Endothelial cell of umbilical vein (primary cell): ENCODE data around the gene PIAS2. TPM values are rescaled to one million over a fixed set of nuclear protein-coding genes. Genes with fewer than 3 reads are reported as not detected.
"Not testable (repeated sequence)": the region's sequence is repeated elsewhere in the genome, so short reads cannot be mapped to it uniquely, and the experiment has no call there.

Source experiments
- BruUV-seq: library from RNA; stranded (reverse); fragments of 400-500 nt; replicated peaks from 2 replicates; lab custom pipeline; 2021; lab: Mats Ljungman, UMichigan
- CTCF ChIA-PET: fragments of 300-600, 350-600 bp; sonication (Branson Sonifier 250); formaldehyde crosslinking; loops from one replicate; lab custom pipeline; 2021; ENCODE audit warnings: antibody characterized with exemption, inconsistent platforms; lab: Charles Lee
- POLR2A ChIA-PET: fragments of 300-600, 350-600 bp; sonication (Branson Sonifier 250); formaldehyde crosslinking; loops from one replicate; lab custom pipeline; 2021; ENCODE audit warnings: antibody characterized with exemption, inconsistent platforms; lab: Charles Lee
- DNase-seq: peaks from one replicate; pipeline ENCODE4 v3.0.0-alpha.2; 2011; ENCODE audit warnings: low read depth, low spot score
- FAIRE-seq: peaks from 2 replicates; lab custom pipeline; 2011; peaks lifted over from hg19 to GRCh38; lab: Jason Lieb, UNC
- H2AFZ ChIP-seq: 2 replicates; pipeline ENCODE4 v1.6.0; 2012; ENCODE audit warnings: low read depth, low read length, control low read depth, inconsistent platforms
- H3K27ac ChIP-seq: 2 replicates; pipeline ENCODE4 v1.5.1; 2011; ENCODE audit warnings: low read depth, mild to moderate bottlenecking, control low read depth, low read length, moderate library complexity; ENCODE audit not compliant: insufficient read depth
- H3K27me3 ChIP-seq, 2 experiments: 2 replicates each; pipeline versions ENCODE4 v1.6.0 to v1.6.1; 2011; ENCODE audit warnings: low read length in 2 of 2, mixed read lengths in 1 of 2; ENCODE audit not compliant: control insufficient read depth in 2 of 2, insufficient read depth in 2 of 2
- H3K36me3 ChIP-seq, 2 experiments: 2 replicates in 1 of 2; 3 replicates in 1 of 2; pipeline ENCODE4 v1.5.1; 2011; ENCODE audit warnings: low read length in 2 of 2, mild to moderate bottlenecking in 1 of 2, moderate library complexity in 1 of 2; ENCODE audit not compliant: control insufficient read depth in 2 of 2, insufficient read depth in 2 of 2; ENCODE audit errors: extremely low read depth in 1 of 2
- H3K4me1 ChIP-seq: 3 replicates; pipeline ENCODE4 v1.5.1; 2011; ENCODE audit warnings: mild to moderate bottlenecking, low read length; ENCODE audit not compliant: control insufficient read depth, insufficient read depth; ENCODE audit errors: extremely low read depth
- H3K4me2 ChIP-seq: 2 replicates; pipeline ENCODE4 v1.6.1; 2011; ENCODE audit warnings: low read length, control low read depth, mixed read lengths; ENCODE audit not compliant: insufficient read depth
- H3K4me3 ChIP-seq, 3 experiments: fragments of 200-600 bp in 1 of 3; sonication (generic), shearing (Covaris generic) in 1 of 3; replicated peaks in 1 of 3; 2 replicates each; pipeline ENCODE4 v1.5.1; 2011 to 2016; ENCODE audit warnings: control low read depth in 3 of 3, low read length in 3 of 3, mild to moderate bottlenecking in 2 of 3, inconsistent platforms in 1 of 3, low read depth in 1 of 3, moderate library complexity in 1 of 3; ENCODE audit not compliant: insufficient read depth in 1 of 3
- H3K79me2 ChIP-seq: 2 replicates; pipeline ENCODE4 v1.6.0; 2012; ENCODE audit warnings: low read length, inconsistent platforms; ENCODE audit not compliant: control insufficient read depth, insufficient read depth
- H3K9ac ChIP-seq: replicated peaks from 2 replicates; pipeline ENCODE3; 2011; ENCODE audit warnings: low read length, control low read depth; ENCODE audit not compliant: insufficient read depth; ENCODE audit errors: extremely low read depth
- H3K9me1 ChIP-seq: replicated peaks from 3 replicates; pipeline ENCODE4 v1.6.0; 2011; ENCODE audit warnings: mild to moderate bottlenecking, low read length; ENCODE audit not compliant: control insufficient read depth, insufficient read depth; ENCODE audit errors: extremely low read depth
- H3K9me3 ChIP-seq: replicated peaks from 2 replicates; pipeline ENCODE4 v1.5.1; 2012; ENCODE audit warnings: low read length, inconsistent platforms; ENCODE audit not compliant: control insufficient read depth, insufficient read depth
- H4K20me1 ChIP-seq: replicated peaks from 2 replicates; pipeline ENCODE3; 2011; ENCODE audit warnings: mild to moderate bottlenecking, low read length; ENCODE audit not compliant: control insufficient read depth, insufficient read depth; ENCODE audit errors: extremely low read depth
- EZH2 ChIP-seq: IDR thresholded peaks from 2 replicates; pipeline ENCODE4 v1.6.1; 2012; ENCODE audit warnings: borderline replicate concordance, low read depth, mild to moderate bottlenecking, moderate library complexity, low read length, inconsistent platforms; ENCODE audit not compliant: severe bottlenecking
- FOS ChIP-seq: IDR thresholded peaks from 2 replicates; pipeline ENCODE4 v1.6.1; 2011; ENCODE audit warnings: mild to moderate bottlenecking, low read length, moderate library complexity, borderline replicate concordance; ENCODE audit not compliant: insufficient read depth
- GATA2 ChIP-seq: IDR thresholded peaks from 2 replicates; pipeline ENCODE4 v1.7.0; 2011; ENCODE audit warnings: low read depth, mild to moderate bottlenecking, moderate library complexity, mixed read lengths, low read length; ENCODE audit not compliant: insufficient read length, insufficient read depth
- MYC ChIP-seq: IDR thresholded peaks from one replicate; pipeline ENCODE4 v1.6.1; 2011; ENCODE audit warnings: mild to moderate bottlenecking, low read depth, low read length
- POLR2A ChIP-seq: IDR thresholded peaks from 2 replicates; pipeline ENCODE4 v1.6.1; 2012; ENCODE audit warnings: low read depth, mild to moderate bottlenecking, control low read depth, low read length
- POLR2AphosphoS5 ChIP-seq: IDR thresholded peaks from 2 replicates; pipeline ENCODE4 v1.6.1; 2012; ENCODE audit warnings: low read depth, mild to moderate bottlenecking, control low read depth, low read length, moderate library complexity; ENCODE audit not compliant: insufficient read depth
- dilution Hi-C: fragments of 300-500 bp; cut with MboI; formaldehyde crosslinking; loops from one replicate; pipeline ENCODE4 v1.15.0; 2019; ENCODE audit warnings: low sequenced_read_pairs; ENCODE audit not compliant: extremely low pct_ligation_motif_present
- intact Hi-C: fragments of 100-400 bp; cut with micrococcal nuclease; formaldehyde crosslinking; loops from one replicate; pipeline ENCODE4 v1.10.0; 2022
- polyA plus RNA-seq, 4 experiments: library from polyadenylated mRNA; depleted of rRNA in 3 of 4; stranded (reverse) in 3 of 4; unstranded in 1 of 4; fragments of >200 nt; gene quantifications; 2 replicates each; pipeline versions ENCODE4 v1.2.1 to v1.2.3, GENCODE V29; 2011 to 2012; ENCODE audit warnings: missing spikeins in 1 of 4
- total RNA-seq: library from RNA; stranded (reverse); gene quantifications from 2 replicates; pipeline ENCODE4 v1.2.3, GENCODE V29; 2021
- TF ChIP-seq, protein P1 (sequence below): IDR thresholded peaks from 2 replicates; pipeline ENCODE4 v1.6.1; 2011; ENCODE audit not compliant: insufficient read depth, insufficient read length
- TF ChIP-seq, protein P2 (sequence below), 2 donors: IDR thresholded peaks; 1 replicate in 1 of 2; 2 replicates in 1 of 2; pipeline ENCODE4 v1.5.1; 2011; ENCODE audit warnings: low read length in 2 of 2, mild to moderate bottlenecking in 2 of 2, moderate library complexity in 2 of 2, control low read depth in 1 of 2, inconsistent platforms in 1 of 2, low read depth in 1 of 2; ENCODE audit not compliant: insufficient read depth in 1 of 2; ENCODE audit errors: extremely low read depth in 1 of 2

Gene PIAS2
- total and polyA plus RNA-seq, 2 donors (not counting 3 experiments of a cell fraction or from before 2014, with no cell fraction given) = 7.0 to 34.3 TPM

DNA sequence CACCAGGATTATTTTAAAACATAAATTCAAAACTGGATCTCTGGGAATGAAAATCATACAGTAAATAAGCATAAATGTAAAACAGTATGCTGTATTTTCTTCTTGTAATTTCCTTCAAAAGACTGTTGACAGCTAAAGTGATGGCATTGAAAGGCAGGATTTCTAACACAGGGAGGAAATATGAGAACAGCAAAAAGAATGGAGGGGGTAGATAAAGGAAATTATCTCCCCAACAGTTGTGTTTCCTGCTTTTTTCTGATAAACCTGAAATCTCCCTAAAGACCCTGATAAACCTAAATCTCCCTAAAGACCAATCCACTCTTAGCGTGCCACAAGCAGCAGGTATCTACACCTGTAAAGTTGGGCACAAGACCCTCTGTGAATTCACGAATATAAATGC is 50.8 kb downstream of the PIAS2 start:
- ChIA-PET POLR2A (no interaction called here), CTCF (no interaction called here)
- intact Hi-C loops (no loop called here), dilution Hi-C loops (no loop called here)
- TF ChIP-seq FOS (no peak), EZH2 (no peak), POLR2A (no peak), GATA2 (no peak), MYC (no peak), POLR2AphosphoS5 (no peak)
- TF ChIP-seq, protein P1, sequence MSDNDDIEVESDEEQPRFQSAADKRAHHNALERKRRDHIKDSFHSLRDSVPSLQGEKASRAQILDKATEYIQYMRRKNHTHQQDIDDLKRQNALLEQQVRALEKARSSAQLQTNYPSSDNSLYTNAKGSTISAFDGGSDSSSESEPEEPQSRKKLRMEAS = no peak
- TF ChIP-seq, protein P2, sequence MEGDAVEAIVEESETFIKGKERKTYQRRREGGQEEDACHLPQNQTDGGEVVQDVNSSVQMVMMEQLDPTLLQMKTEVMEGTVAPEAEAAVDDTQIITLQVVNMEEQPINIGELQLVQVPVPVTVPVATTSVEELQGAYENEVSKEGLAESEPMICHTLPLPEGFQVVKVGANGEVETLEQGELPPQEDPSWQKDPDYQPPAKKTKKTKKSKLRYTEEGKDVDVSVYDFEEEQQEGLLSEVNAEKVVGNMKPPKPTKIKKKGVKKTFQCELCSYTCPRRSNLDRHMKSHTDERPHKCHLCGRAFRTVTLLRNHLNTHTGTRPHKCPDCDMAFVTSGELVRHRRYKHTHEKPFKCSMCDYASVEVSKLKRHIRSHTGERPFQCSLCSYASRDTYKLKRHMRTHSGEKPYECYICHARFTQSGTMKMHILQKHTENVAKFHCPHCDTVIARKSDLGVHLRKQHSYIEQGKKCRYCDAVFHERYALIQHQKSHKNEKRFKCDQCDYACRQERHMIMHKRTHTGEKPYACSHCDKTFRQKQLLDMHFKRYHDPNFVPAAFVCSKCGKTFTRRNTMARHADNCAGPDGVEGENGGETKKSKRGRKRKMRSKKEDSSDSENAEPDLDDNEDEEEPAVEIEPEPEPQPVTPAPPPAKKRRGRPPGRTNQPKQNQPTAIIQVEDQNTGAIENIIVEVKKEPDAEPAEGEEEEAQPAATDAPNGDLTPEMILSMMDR (IDR thresholded peaks at IDR 0.05; ENCODE audit: extremely low read depth in 1 of 2, insufficient read depth in 1 of 2, low read depth in 1 of 2, low read length in 2 of 2) = no peak
- Histone ChIP-seq H3K4me1 (peaks cover 3% of the 10 kb centered on the region), H3K9me1 (no peaks in the 10 kb centered on the region), H3K9me3 (no peaks in the 10 kb centered on the region), H2AFZ (no peak overlapping the region), H3K27ac (no peak overlapping the region), H3K36me3 (no peaks in the 10 kb centered on the region), H4K20me1 (no peaks in the 10 kb centered on the region), H3K4me3 (no peak overlapping the region), H3K4me2 (no peak overlapping the region), H3K79me2 (peaks cover 7% of the 10 kb centered on the region), H3K9ac (no peak overlapping the region), H3K27me3 (no peaks in the 10 kb centered on the region)
- BruUV-seq = no TSS peak
- peak; percentile 14 for DNase-seq
- peak; percentile 55 for FAIRE-seq

DNA sequence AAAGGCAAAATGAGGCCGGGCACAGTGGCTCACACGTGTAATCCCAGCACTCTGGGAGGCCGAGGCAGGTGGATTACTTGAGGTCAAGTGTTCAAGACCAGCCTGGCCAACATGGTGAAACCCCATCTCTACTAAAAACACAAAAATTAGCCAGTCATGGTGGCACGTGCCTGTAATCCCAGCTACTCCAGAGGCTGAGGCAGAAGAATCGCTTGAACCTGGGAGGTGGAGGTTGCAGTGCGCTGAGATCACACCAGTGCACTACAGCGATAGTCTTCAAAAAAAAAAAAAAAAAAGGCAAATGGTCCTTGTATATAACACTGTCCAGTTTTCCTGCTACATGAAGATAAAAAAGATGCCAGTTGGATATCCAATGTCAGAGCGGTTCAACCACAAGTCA is 52.1 kb downstream of the PIAS2 start:
- POLR2A ChIA-PET, H3K9ac ChIP-seq, CTCF ChIA-PET, H3K27me3 ChIP-seq, H3K9me3 ChIP-seq, DNase-seq, H3K4me1 ChIP-seq, FAIRE-seq, H3K36me3 ChIP-seq, intact Hi-C loops, dilution Hi-C loops, H3K9me1 ChIP-seq, H2AFZ ChIP-seq, H3K4me3 ChIP-seq, H3K27ac ChIP-seq, H3K79me2 ChIP-seq, H3K4me2 ChIP-seq, H4K20me1 ChIP-seq, BruUV-seq: not testable (repeated sequence)
